Panc1 (cell line): ENCODE data around the gene GALNT10.

ENCODE experiments used
- CTCF ChIP-seq: fragments of 450-650 bp; IDR thresholded peaks from 2 replicates; pipeline ENCODE4 v1.5.1; 2017; ENCODE audit warnings: mild to moderate bottlenecking
- REST ChIP-seq, 2 experiments: IDR thresholded peaks; 2 replicates each; pipeline ENCODE4 v1.6.1; 2011 to 2012; ENCODE audit warnings: low read depth in 2 of 2, control low read depth in 1 of 2, low read length in 1 of 2, mild to moderate bottlenecking in 1 of 2, moderate library complexity in 1 of 2; ENCODE audit not compliant: insufficient read depth in 1 of 2
- TCF7L2 ChIP-seq: IDR thresholded peaks from 2 replicates; pipeline ENCODE4 v1.6.1; 2011; ENCODE audit warnings: mild to moderate bottlenecking, low read depth, low read length, inconsistent platforms

- TF ChIP-seq REST (IDR thresholded peaks at IDR 0.05; ENCODE audit: insufficient read depth in 1 of 2, low read depth in 2 of 2, low read length in 1 of 2) = no peak
- TF ChIP-seq TCF7L2 = no peak
- no peak for TF ChIP-seq CTCF
Measured at GRCh38 chr5:154248691-154249090, 58.2 kb downstream of the GALNT10 start.
